Muscle layer of colon (tissue), 2 donors: ENCODE results near the gene KBTBD3.
A peak's percentile ranks its signal among the peaks of the same experiment; 100 is the strongest.
"Not testable (repeated sequence)": the region's sequence is repeated elsewhere in the genome, so short reads cannot be mapped to it uniquely, and the experiment has no call there.

Experiments used
- H3K27ac ChIP-seq: one replicate; pipeline ENCODE4 v1.7.0; 2013; ENCODE audit warnings: low read depth, mild to moderate bottlenecking, low read length, moderate library complexity
- H3K27me3 ChIP-seq, 2 donors: one replicate each; pipeline ENCODE4 v1.7.0; 2013; ENCODE audit warnings: low read length in 2 of 2, mild to moderate bottlenecking in 2 of 2; ENCODE audit not compliant: insufficient read depth in 2 of 2, control insufficient read depth in 1 of 2
- H3K36me3 ChIP-seq: one replicate; pipeline ENCODE4 v1.7.0; 2013; ENCODE audit warnings: mild to moderate bottlenecking, low read length; ENCODE audit not compliant: insufficient read depth
- H3K4me1 ChIP-seq: one replicate; pipeline ENCODE4 v1.7.0; 2013; ENCODE audit warnings: mild to moderate bottlenecking, low read length; ENCODE audit not compliant: insufficient read depth
- H3K4me3 ChIP-seq, 2 donors: one replicate each; pipeline ENCODE4 v1.7.0; 2013; ENCODE audit warnings: low read length in 2 of 2, low read depth in 1 of 2, mild to moderate bottlenecking in 1 of 2, moderate library complexity in 1 of 2
- H3K9ac ChIP-seq: one replicate; pipeline ENCODE4 v1.7.0; 2013; ENCODE audit warnings: low read length
- H3K9me3 ChIP-seq: one replicate; pipeline ENCODE4 v1.7.0; 2013; ENCODE audit warnings: mild to moderate bottlenecking, low read length
- donor health status: abdominal sarcoma.
- donor health status: Adenocarcinoma of cecum.

KBTBD3 gene

GRCh38 chr11:106059617-106060016, 17.5 kb downstream of the KBTBD3 start:
- no peaks in the 10 kb centered on the region for H3K9me3 ChIP-seq
- H3K4me1 ChIP-seq = no peaks in the 10 kb centered on the region
- H3K9ac ChIP-seq = no peak overlapping the region
- no peak overlapping the region for H3K4me3 ChIP-seq
- no peak overlapping the region for H3K27ac ChIP-seq
- no peaks in the 10 kb centered on the region for H3K27me3 ChIP-seq
- no peaks in the 10 kb centered on the region for H3K36me3 ChIP-seq

- not testable (repeated sequence) for H3K4me3 ChIP-seq, H3K4me1 ChIP-seq, H3K9me3 ChIP-seq, H3K27ac ChIP-seq, H3K27me3 ChIP-seq, H3K36me3 ChIP-seq, H3K9ac ChIP-seq
Measured at GRCh38 chr11:106058377-106058776, 18.8 kb downstream of the KBTBD3 start.

GRCh38 chr11:106051103-106051502, 26.0 kb downstream of the KBTBD3 start:
- no peaks in the 10 kb centered on the region for H3K4me1 ChIP-seq
- no peaks in the 10 kb centered on the region for H3K36me3 ChIP-seq
- no peak overlapping the region for H3K4me3 ChIP-seq
- no peaks in the 10 kb centered on the region for H3K9me3 ChIP-seq
- no peak overlapping the region for H3K9ac ChIP-seq
- H3K27me3 ChIP-seq = no peaks in the 10 kb centered on the region
- H3K27ac ChIP-seq = no peak overlapping the region

- no peaks in the 10 kb centered on the region for H3K27me3 ChIP-seq
- no peak overlapping the region for H3K4me3 ChIP-seq
- H3K4me1 ChIP-seq = no peaks in the 10 kb centered on the region
- no peak overlapping the region for H3K9ac ChIP-seq
- no peak overlapping the region for H3K27ac ChIP-seq
- H3K36me3 ChIP-seq = no peaks in the 10 kb centered on the region
- no peaks in the 10 kb centered on the region for H3K9me3 ChIP-seq
Measured at GRCh38 chr11:106049727-106050476, 27.2 kb downstream of the KBTBD3 start.

- Histone ChIP-seq H3K9me3 (no peaks in the 10 kb centered on the region), H3K36me3 (no peaks in the 10 kb centered on the region), H3K27me3 (no peaks in the 10 kb centered on the region), H3K4me1 (no peaks in the 10 kb centered on the region), H3K27ac (no peak overlapping the region), H3K4me3 (no peak overlapping the region), H3K9ac (no peak overlapping the region)
Measured at GRCh38 chr11:106047631-106048030, 29.5 kb downstream of the KBTBD3 start.

- no peaks in the 10 kb centered on the region for H3K36me3 ChIP-seq
- no peak overlapping the region for H3K27ac ChIP-seq
- no peak overlapping the region for H3K9ac ChIP-seq
- no peak overlapping the region for H3K4me3 ChIP-seq
- no peaks in the 10 kb centered on the region for H3K27me3 ChIP-seq
- H3K4me1 ChIP-seq = no peaks in the 10 kb centered on the region
- H3K9me3 ChIP-seq = no peaks in the 10 kb centered on the region
Measured at GRCh38 chr11:106043540-106043939, 33.6 kb downstream of the KBTBD3 start.

GRCh38 chr11:106032861-106033260, 44.3 kb downstream of the KBTBD3 start:
- Histone ChIP-seq H3K27ac (no peak overlapping the region), H3K36me3 (no peaks in the 10 kb centered on the region), H3K9ac (no peak overlapping the region)

GRCh38 chr11:106031936-106032335, 45.2 kb downstream of the KBTBD3 start:
- no peaks in the 10 kb centered on the region for H3K27me3 ChIP-seq
- no peaks in the 10 kb centered on the region for H3K4me1 ChIP-seq
- no peak overlapping the region for H3K4me3 ChIP-seq
- H3K36me3 ChIP-seq = no peaks in the 10 kb centered on the region
- no peaks in the 10 kb centered on the region for H3K9me3 ChIP-seq
- H3K27ac ChIP-seq = no peak overlapping the region
- no peak overlapping the region for H3K9ac ChIP-seq

More at GRCh38 chr11:106032861-106033260, 44.3 kb downstream of the KBTBD3 start:
- Histone ChIP-seq H3K4me1 (no peaks in the 10 kb centered on the region), H3K9me3 (no peaks in the 10 kb centered on the region), H3K27me3 (no peaks in the 10 kb centered on the region), H3K4me3 (no peak overlapping the region)

GRCh38 chr11:106031202-106031810, 45.8 kb downstream of the KBTBD3 start:
- H3K36me3 ChIP-seq = no peaks in the 10 kb centered on the region
- no peaks in the 10 kb centered on the region for H3K27me3 ChIP-seq
- H3K27ac ChIP-seq = no peak overlapping the region
- no peaks in the 10 kb centered on the region for H3K4me1 ChIP-seq
- H3K4me3 ChIP-seq = no peak overlapping the region
- H3K9me3 ChIP-seq = no peaks in the 10 kb centered on the region
- H3K9ac ChIP-seq = no peak overlapping the region

- Histone ChIP-seq H3K36me3 (no peaks in the 10 kb centered on the region), H3K27ac (no peak overlapping the region)
Measured at GRCh38 chr11:106030609-106031008, 46.5 kb downstream of the KBTBD3 start.

GRCh38 chr11:106022795-106023275, 54.3 kb downstream of the KBTBD3 start:
- peak overlapping the region; percentile 61 for H3K27ac ChIP-seq
- H3K4me1 ChIP-seq = peaks cover 27% of the 10 kb centered on the region
- H3K4me3 ChIP-seq = peak overlapping the region; percentile 86 to 99
- H3K36me3 ChIP-seq = no peaks in the 10 kb centered on the region
- no peaks in the 10 kb centered on the region for H3K27me3 ChIP-seq
- H3K9ac ChIP-seq = no peak overlapping the region
- no peaks in the 10 kb centered on the region for H3K9me3 ChIP-seq

More at GRCh38 chr11:106030609-106031008, 46.5 kb downstream of the KBTBD3 start:
- Histone ChIP-seq H3K9me3 (no peaks in the 10 kb centered on the region), H3K9ac (no peak overlapping the region), H3K4me3 (no peak overlapping the region), H3K27me3 (no peaks in the 10 kb centered on the region), H3K4me1 (no peaks in the 10 kb centered on the region)
